SK-N-SH (cell line): ENCODE results near the gene NT5C1B. TPM values are rescaled to one million over a fixed set of nuclear protein-coding genes. Genes with fewer than 3 reads are reported as not detected.

Experiments
- CTCF ChIA-PET: fragments of 300-600, 350-600 bp; formaldehyde crosslinking; extraction: SDS; loops from one replicate; lab custom pipeline; 2021; lab: Yijun Ruan, JAX
- POLR2A ChIA-PET: fragments of 350-600 bp; sonication (Branson Sonifier 250); formaldehyde crosslinking; extraction: SDS; loops from one replicate; lab custom pipeline; 2020; ENCODE audit warnings: antibody characterized with exemption, inconsistent platforms; lab: Yijun Ruan, JAX
- DNase-seq: peaks from one replicate; pipeline ENCODE4 v3.0.0; 2012
- H2AFZ ChIP-seq: fragments of 200-600 bp; sonication (generic); 2 replicates; pipeline ENCODE4 v1.8.1; 2016; ENCODE audit warnings: antibody characterized with exemption, mild to moderate bottlenecking, low read depth
- H3F3A ChIP-seq: fragments of 200-600 bp; sonication (generic); replicated peaks from 2 replicates; pipeline ENCODE3; 2016; ENCODE audit warnings: antibody characterized with exemption, mild to moderate bottlenecking; ENCODE audit not compliant: insufficient read depth
- H3K27ac ChIP-seq, 2 experiments: fragments of 200-500 bp in 1 of 2; fragments of 200-600 bp in 1 of 2; sonication (Bioruptor generic) in 1 of 2; sonication (generic), shearing (Covaris generic) in 1 of 2; 2 replicates each; pipeline versions ENCODE4 v1.5.1 to v1.6.1; 2014 to 2016; ENCODE audit warnings: low read depth in 2 of 2, inconsistent platforms in 1 of 2, low read length in 1 of 2, mild to moderate bottlenecking in 1 of 2, mixed read lengths in 1 of 2
- H3K27me3 ChIP-seq: fragments of 200-600 bp; sonication (generic), shearing (Covaris generic); 2 replicates; pipeline ENCODE4 v1.6.1; 2016; ENCODE audit warnings: mixed run types; ENCODE audit not compliant: insufficient read depth
- H3K36me3 ChIP-seq, 2 experiments: fragments of 200-500 bp in 1 of 2; fragments of 200-600 bp in 1 of 2; sonication (Bioruptor generic) in 1 of 2; sonication (generic) in 1 of 2; replicated peaks in 1 of 2; 2 replicates each; pipeline versions ENCODE3 to v1.5.1; 2014 to 2016; ENCODE audit warnings: low read length in 1 of 2, mild to moderate bottlenecking in 1 of 2; ENCODE audit not compliant: insufficient read depth in 2 of 2, control insufficient read depth in 1 of 2
- H3K4me1 ChIP-seq, 2 experiments: fragments of 200-500 bp in 1 of 2; fragments of 200-600 bp in 1 of 2; sonication (Bioruptor generic) in 1 of 2; sonication (generic), shearing (Covaris generic) in 1 of 2; 2 replicates each; pipeline versions ENCODE4 v1.5.1 to v1.6.1; 2014 to 2016; ENCODE audit warnings: low read depth in 1 of 2, low read length in 1 of 2, mixed run types in 1 of 2; ENCODE audit not compliant: insufficient read depth in 2 of 2, control insufficient read depth in 1 of 2
- H3K4me2 ChIP-seq: fragments of 200-600 bp; sonication (generic), shearing (Covaris generic); 2 replicates; pipeline ENCODE4 v1.6.1; 2017; ENCODE audit warnings: mixed run types
- H3K4me3 ChIP-seq, 2 experiments: fragments of 200-500 bp in 1 of 2; fragments of 200-600 bp in 1 of 2; sonication (Bioruptor generic) in 1 of 2; sonication (generic), shearing (Covaris generic) in 1 of 2; 2 replicates each; pipeline versions ENCODE4 v1.5.1 to v1.8.1; 2014 to 2016; ENCODE audit warnings: low read depth in 2 of 2, inconsistent platforms in 1 of 2, low read length in 1 of 2, mild to moderate bottlenecking in 1 of 2, mixed read lengths in 1 of 2, moderate library complexity in 1 of 2
- H3K79me2 ChIP-seq: fragments of 200-600 bp; sonication (generic); 2 replicates; pipeline ENCODE4 v1.8.1; 2017; ENCODE audit warnings: mild to moderate bottlenecking; ENCODE audit not compliant: insufficient read depth
- H3K9ac ChIP-seq: fragments of 200-600 bp; sonication (generic); 2 replicates; pipeline ENCODE4 v1.6.1; 2017; ENCODE audit warnings: mixed run types
- H3K9me2 ChIP-seq: fragments of 200-600 bp; sonication (generic); 2 replicates; pipeline ENCODE4 v1.6.1; 2017; ENCODE audit warnings: mixed run types
- H3K9me3 ChIP-seq: fragments of 200-600 bp; sonication (generic); 2 replicates; pipeline ENCODE4 v1.6.1; 2017; ENCODE audit warnings: mixed run types, mild to moderate bottlenecking, moderate library complexity
- H4K20me1 ChIP-seq: fragments of 200-600 bp; sonication (generic); 2 replicates; pipeline ENCODE4 v1.6.1; 2017; ENCODE audit warnings: mild to moderate bottlenecking, mixed run types; ENCODE audit not compliant: insufficient read depth
- CHD2 ChIP-seq: fragments of 150-350 bp; IDR thresholded peaks from 2 replicates; pipeline ENCODE4 v1.6.1; 2018; ENCODE audit warnings: low read length; ENCODE audit not compliant: partially characterized antibody
- ELF1 ChIP-seq: IDR thresholded peaks from 2 replicates; pipeline ENCODE4 v1.4.0; 2012
- FOXJ3 ChIP-seq: sonication (generic); formaldehyde crosslinking; IDR thresholded peaks from 2 replicates; pipeline ENCODE4 v1.5.1; 2020; ENCODE audit warnings: mild to moderate bottlenecking, missing genetic modification reagents
- FOXM1 ChIP-seq: IDR thresholded peaks from 2 replicates; pipeline ENCODE4 v1.4.0; 2012; ENCODE audit warnings: low read depth, mild to moderate bottlenecking
- GABPA ChIP-seq: IDR thresholded peaks from 2 replicates; pipeline ENCODE4 v1.4.0; 2012; ENCODE audit warnings: low read depth, mild to moderate bottlenecking
- JUND ChIP-seq: IDR thresholded peaks from 2 replicates; pipeline ENCODE4 v1.4.0; 2012
- MXI1 ChIP-seq: IDR thresholded peaks from 2 replicates; pipeline ENCODE4 v1.6.1; 2012; ENCODE audit warnings: mild to moderate bottlenecking, low read depth, low read length, improper control_type of control experiment
- NRF1 ChIP-seq: IDR thresholded peaks from 2 replicates; pipeline ENCODE4 v1.6.1; 2012; ENCODE audit warnings: low read depth, mild to moderate bottlenecking, low read length
- RAD21 ChIP-seq: IDR thresholded peaks from 2 replicates; pipeline ENCODE4 v1.6.1; 2012; ENCODE audit warnings: mild to moderate bottlenecking, low read length
- RFX5 ChIP-seq: IDR thresholded peaks from 2 replicates; pipeline ENCODE4 v1.6.1; 2012; ENCODE audit warnings: mild to moderate bottlenecking, improper control_type of control experiment, low read length
- TAF1 ChIP-seq: IDR thresholded peaks from 2 replicates; pipeline ENCODE4 v1.6.1; 2012; ENCODE audit warnings: low read depth, mild to moderate bottlenecking, low read length, moderate library complexity, borderline replicate concordance
- TCF12 ChIP-seq: IDR thresholded peaks from 2 replicates; pipeline ENCODE4 v1.4.0; 2012
- WGBS: methylation state at CpG from one replicate; pipeline ENCODE4 v1.1.6; 2017; ENCODE audit warnings: low lambda C conversion rate; 5-methylcytosine and 5-hydroxymethylcytosine counted together
- polyA plus RNA-seq, 3 experiments: library from polyadenylated mRNA; depleted of rRNA; stranded (reverse); fragments of >200 nt; gene quantifications; 2 replicates each; pipeline ENCODE4 v1.2.3, GENCODE V29; 2012
- TF ChIP-seq, protein P1 (sequence below): IDR thresholded peaks from 2 replicates; pipeline ENCODE4 v1.4.0; 2012; ENCODE audit warnings: low read depth
- TF ChIP-seq, protein P2 (sequence below): IDR thresholded peaks from 2 replicates; pipeline ENCODE4 v1.6.1; 2012; ENCODE audit warnings: mild to moderate bottlenecking, low read depth, low read length, moderate library complexity

NT5C1B gene
- polyA plus RNA-seq, 1 of the 3 experiments (the other 2 are of a cell fraction): not detected

DNA sequence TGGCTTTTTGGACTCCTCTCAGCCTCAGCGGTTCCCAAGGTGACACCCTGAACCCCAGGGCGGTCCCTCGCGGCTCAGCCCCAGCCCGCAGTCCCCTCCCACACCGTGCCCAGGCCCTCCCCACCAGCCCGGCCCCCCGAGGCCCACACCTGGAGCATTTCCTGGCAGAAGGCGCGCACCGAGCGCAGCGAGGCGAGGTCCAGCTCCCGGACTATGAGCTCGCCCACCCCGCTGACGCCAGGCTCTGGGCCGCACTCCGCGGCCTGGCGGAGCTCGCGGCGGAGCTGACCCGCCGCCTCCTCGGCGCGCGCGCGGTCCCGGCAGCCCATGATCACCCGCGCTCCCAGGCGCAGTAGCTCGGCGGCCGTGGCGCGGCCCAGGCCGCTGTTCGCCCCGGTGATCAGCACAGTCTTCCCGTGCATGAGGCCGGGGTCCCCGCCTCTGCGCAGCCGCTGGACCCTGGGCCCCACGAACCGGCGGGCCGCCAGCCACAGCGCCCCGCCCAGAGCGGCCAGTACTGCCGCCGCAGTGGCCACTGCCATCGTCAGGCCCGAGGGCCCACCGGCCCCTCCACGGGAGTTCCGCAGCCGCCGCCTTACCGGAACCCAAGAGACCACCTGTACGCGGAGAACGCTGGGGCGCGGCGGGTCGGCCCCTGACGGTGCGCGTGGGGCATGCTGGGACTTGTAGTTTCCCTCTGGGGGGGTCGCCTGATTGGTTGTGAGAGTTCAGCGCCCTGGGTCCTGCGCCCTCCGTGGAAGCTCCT is 29.2 kb downstream of the NT5C1B start, which contains the start of gene RDH14:
Gene RDH14, minus strand, starts transcription at position 623 of the 766 bp plus-strand sequence. Its CDS starts 81 bp downstream, at position 542.
- POLR2A ChIA-PET: interaction anchor here (0.6 to 1.8 kb wide), 9 partner anchors 9 to 793 kb away, joined by 3 to 7 read pairs (median 5); no protein-coding TSS in a partner anchor
- WGBS: 2% methylated on average over 30 of the region's 81 CpGs

More for the DNA sequence above, 29.2 kb downstream of the NT5C1B start, which contains the start of gene RDH14:
- Histone ChIP-seq H3K4me2 (peak within 1 kb of the TSS; percentile 78), H3K36me3 (peaks cover 42 to 52% of the 10 kb centered on the region in 2 experiments), H3K4me1 (peaks cover 22 to 28% of the 10 kb centered on the region in 2 experiments; a peak in 3 of 4 replicates), H3K9me3 (peaks cover 20% of the 10 kb centered on the region; the same call in 1 of the 2 replicates), H3K79me2 (peaks cover 66% of the 10 kb centered on the region), H3F3A (peaks cover 3% of the 10 kb centered on the region), H3K9me2 (no peaks in the 10 kb centered on the region), H3K9ac (peak within 1 kb of the TSS; percentile 88), H3K4me3 (peak within 1 kb of the TSS; percentile 86 to 95), H3K27ac (peak within 1 kb of the TSS; percentile 81 to 93), H3K27me3 (no peaks in the 10 kb centered on the region)
- CTCF ChIA-PET: interaction anchor here (0.6 to 4.5 kb wide), 7 partner anchors 30 to 798 kb away, joined by 3 to 31 read pairs (median 3); partner anchors contain the start of gene OSR1
- DNase-seq: peak; percentile 95
- TF ChIP-seq TAF1 (peak; percentile 77), RFX5 (no peak), FOXM1 (no peak), NRF1 (peak; percentile 52), FOXJ3 (CRISPR knock-in tag) (0 out of 2 replicates have a peak, but pooled peaks have one; percentile 31), JUND (no peak; the same call in 1 of the 2 replicates), MXI1 (peak; percentile 69; the same call in 1 of the 2 replicates), TCF12 (peak; percentile 31; the same call in 1 of the 2 replicates), ELF1 (peak; percentile 68), RAD21 (no peak), CHD2 (peak; percentile 84), GABPA (peak; percentile 46)
- TF ChIP-seq, protein P1, sequence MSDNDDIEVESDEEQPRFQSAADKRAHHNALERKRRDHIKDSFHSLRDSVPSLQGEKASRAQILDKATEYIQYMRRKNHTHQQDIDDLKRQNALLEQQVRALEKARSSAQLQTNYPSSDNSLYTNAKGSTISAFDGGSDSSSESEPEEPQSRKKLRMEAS: peak; percentile 38
- TF ChIP-seq, protein P2, sequence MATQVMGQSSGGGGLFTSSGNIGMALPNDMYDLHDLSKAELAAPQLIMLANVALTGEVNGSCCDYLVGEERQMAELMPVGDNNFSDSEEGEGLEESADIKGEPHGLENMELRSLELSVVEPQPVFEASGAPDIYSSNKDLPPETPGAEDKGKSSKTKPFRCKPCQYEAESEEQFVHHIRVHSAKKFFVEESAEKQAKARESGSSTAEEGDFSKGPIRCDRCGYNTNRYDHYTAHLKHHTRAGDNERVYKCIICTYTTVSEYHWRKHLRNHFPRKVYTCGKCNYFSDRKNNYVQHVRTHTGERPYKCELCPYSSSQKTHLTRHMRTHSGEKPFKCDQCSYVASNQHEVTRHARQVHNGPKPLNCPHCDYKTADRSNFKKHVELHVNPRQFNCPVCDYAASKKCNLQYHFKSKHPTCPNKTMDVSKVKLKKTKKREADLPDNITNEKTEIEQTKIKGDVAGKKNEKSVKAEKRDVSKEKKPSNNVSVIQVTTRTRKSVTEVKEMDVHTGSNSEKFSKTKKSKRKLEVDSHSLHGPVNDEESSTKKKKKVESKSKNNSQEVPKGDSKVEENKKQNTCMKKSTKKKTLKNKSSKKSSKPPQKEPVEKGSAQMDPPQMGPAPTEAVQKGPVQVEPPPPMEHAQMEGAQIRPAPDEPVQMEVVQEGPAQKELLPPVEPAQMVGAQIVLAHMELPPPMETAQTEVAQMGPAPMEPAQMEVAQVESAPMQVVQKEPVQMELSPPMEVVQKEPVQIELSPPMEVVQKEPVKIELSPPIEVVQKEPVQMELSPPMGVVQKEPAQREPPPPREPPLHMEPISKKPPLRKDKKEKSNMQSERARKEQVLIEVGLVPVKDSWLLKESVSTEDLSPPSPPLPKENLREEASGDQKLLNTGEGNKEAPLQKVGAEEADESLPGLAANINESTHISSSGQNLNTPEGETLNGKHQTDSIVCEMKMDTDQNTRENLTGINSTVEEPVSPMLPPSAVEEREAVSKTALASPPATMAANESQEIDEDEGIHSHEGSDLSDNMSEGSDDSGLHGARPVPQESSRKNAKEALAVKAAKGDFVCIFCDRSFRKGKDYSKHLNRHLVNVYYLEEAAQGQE: peak; percentile 26; the same call in 1 of the 2 replicates
- TF ChIP-seq, all 33 proteins: peak for 10
- Histone ChIP-seq H2AFZ (peak within 1 kb of the TSS; percentile 94), H4K20me1 (no peaks in the 10 kb centered on the region)
